Mesendoderm (in vitro differentiated cells): ENCODE measurements around the gene FASTKD1.
"Not testable (repeated sequence)": the region's sequence is repeated elsewhere in the genome, so short reads cannot be mapped to it uniquely, and the experiment has no call there.

Experiments used
- DNase-seq: peaks from one replicate; pipeline ENCODE4 v3.0.0; 2013
- H2AK5ac ChIP-seq: 2 replicates; pipeline ENCODE4 v1.6.1; 2013; ENCODE audit warnings: low read length, inconsistent platforms
- H2BK120ac ChIP-seq: 2 replicates; pipeline ENCODE4 v1.6.1; 2013; ENCODE audit warnings: low read depth, mild to moderate bottlenecking, low read length, moderate library complexity, mixed read lengths
- H2BK15ac ChIP-seq: replicated peaks from 2 replicates; pipeline ENCODE4 v1.6.1; 2013; ENCODE audit warnings: low read depth, mild to moderate bottlenecking, moderate library complexity
- H2BK5ac ChIP-seq: 2 replicates; pipeline ENCODE4 v1.6.1; 2013; ENCODE audit warnings: low read length, inconsistent platforms
- H3K18ac ChIP-seq: 2 replicates; pipeline ENCODE4 v1.6.1; 2013; ENCODE audit warnings: mild to moderate bottlenecking, low read length, mixed read lengths
- H3K23ac ChIP-seq: one replicate; pipeline ENCODE4 v1.6.1; 2013; ENCODE audit warnings: low read length
- H3K27ac ChIP-seq: 2 replicates; pipeline ENCODE4 v1.5.1; 2013; ENCODE audit warnings: low read depth, mild to moderate bottlenecking, inconsistent platforms, low read length, moderate library complexity
- H3K27me3 ChIP-seq: 2 replicates; pipeline ENCODE4 v1.6.1; 2013; ENCODE audit warnings: low read length, control low read depth, mild to moderate bottlenecking, inconsistent platforms; ENCODE audit not compliant: insufficient read depth, poor library complexity
- H3K36me3 ChIP-seq: 2 replicates; pipeline ENCODE4 v1.6.1; 2013; ENCODE audit warnings: low read length, inconsistent platforms; ENCODE audit not compliant: control insufficient read depth, insufficient read depth
- H3K4ac ChIP-seq: one replicate; pipeline ENCODE4 v1.6.1; 2013; ENCODE audit warnings: low read depth, mild to moderate bottlenecking, low read length, moderate library complexity
- H3K4me1 ChIP-seq: 2 replicates; pipeline ENCODE4 v1.6.1; 2013; ENCODE audit warnings: low read depth, low read length, inconsistent platforms; ENCODE audit not compliant: control insufficient read depth
- H3K4me2 ChIP-seq: 2 replicates; pipeline ENCODE4 v1.6.1; 2013; ENCODE audit warnings: low read length
- H3K4me3 ChIP-seq: 2 replicates; pipeline ENCODE4 v1.5.1; 2013; ENCODE audit warnings: mild to moderate bottlenecking, low read length
- H3K56ac ChIP-seq: one replicate; pipeline ENCODE4 v1.6.1; 2013; ENCODE audit warnings: low read length
- H3K79me1 ChIP-seq: 2 replicates; pipeline ENCODE4 v1.6.1; 2013; ENCODE audit warnings: low read length, inconsistent platforms
- H3K79me2 ChIP-seq: 2 replicates; pipeline ENCODE4 v1.6.1; 2013; ENCODE audit warnings: mild to moderate bottlenecking, low read length; ENCODE audit not compliant: control insufficient read depth, insufficient read depth
- H3K9ac ChIP-seq: 2 replicates; pipeline ENCODE4 v1.6.1; 2013; ENCODE audit warnings: low read length, inconsistent platforms
- H4K5ac ChIP-seq: one replicate; pipeline ENCODE4 v1.6.1; 2013; ENCODE audit warnings: low read length
- H4K8ac ChIP-seq: one replicate; pipeline ENCODE4 v1.6.1; 2013; ENCODE audit warnings: low read depth, mild to moderate bottlenecking, control low read depth, low read length, moderate library complexity
- WGBS: extraction: QIAGEN DNeasy Blood & Tissue Kit; methylation state at CpG from one replicate; pipeline ENCODE4 v1.1.7; 2013; ENCODE audit warnings: low lambda C conversion rate, missing lambda C conversion rate; ENCODE audit not compliant: insufficient coverage; ENCODE audit errors: extremely low coverage; 5-methylcytosine and 5-hydroxymethylcytosine counted together

FASTKD1 gene

GRCh38 chr2:169613876-169614275 lies 40.2 kb upstream of the FASTKD1 start:
- H4K5ac ChIP-seq = no peak overlapping the region
- no peak overlapping the region for H3K27ac ChIP-seq
- DNase-seq = no peak

GRCh38 chr2:169609264-169609663 lies 35.6 kb upstream of the FASTKD1 start:
- H3K23ac ChIP-seq = no peak overlapping the region
- no peak for DNase-seq
- no peak overlapping the region for H3K4me3 ChIP-seq
- H3K4ac ChIP-seq = no peak overlapping the region
- no peak overlapping the region for H3K27ac ChIP-seq
- H3K36me3 ChIP-seq = no peaks in the 10 kb centered on the region
- no peak overlapping the region for H2AK5ac ChIP-seq
- H3K79me1 ChIP-seq = no peaks in the 10 kb centered on the region
- no peak overlapping the region for H3K4me2 ChIP-seq
- H4K8ac ChIP-seq = no peak overlapping the region
- no peak overlapping the region for H3K9ac ChIP-seq
- WGBS = no CpG with 5 or more reads among the region's 2 CpGs
- H3K79me2 ChIP-seq = no peaks in the 10 kb centered on the region
- no peak overlapping the region for H2BK5ac ChIP-seq
- no peaks in the 10 kb centered on the region for H3K27me3 ChIP-seq
- no peak overlapping the region for H2BK120ac ChIP-seq
- no peaks in the 10 kb centered on the region for H3K4me1 ChIP-seq
- no peak overlapping the region for H2BK15ac ChIP-seq
- no peak overlapping the region for H3K56ac ChIP-seq
- no peak overlapping the region for H4K5ac ChIP-seq
- no peak overlapping the region for H3K18ac ChIP-seq

More at GRCh38 chr2:169613876-169614275, 40.2 kb upstream of the FASTKD1 start:
- Histone ChIP-seq H4K8ac (no peak overlapping the region), H2BK15ac (no peak overlapping the region), H2AK5ac (no peak overlapping the region), H3K4me1 (no peaks in the 10 kb centered on the region), H3K36me3 (no peaks in the 10 kb centered on the region), H3K4me2 (no peak overlapping the region), H3K4ac (no peak overlapping the region), H3K9ac (no peak overlapping the region), H3K79me2 (no peaks in the 10 kb centered on the region), H3K79me1 (peaks cover 2% of the 10 kb centered on the region), H3K27me3 (no peaks in the 10 kb centered on the region), H3K4me3 (no peak overlapping the region), H3K56ac (no peak overlapping the region), H3K18ac (no peak overlapping the region), H2BK5ac (no peak overlapping the region), H2BK120ac (no peak overlapping the region), H3K23ac (no peak overlapping the region)
- WGBS = no CpG with 5 or more reads among the region's 2 CpGs

- Histone ChIP-seq H3K18ac (no peak overlapping the region), H3K56ac (no peak overlapping the region), H4K8ac (no peak overlapping the region), H3K79me2 (peaks cover 38% of the 10 kb centered on the region), H2BK120ac (no peak overlapping the region), H4K5ac (no peak overlapping the region), H3K4me2 (no peak overlapping the region), H3K23ac (no peak overlapping the region), H3K9ac (no peak overlapping the region), H3K36me3 (no peaks in the 10 kb centered on the region), H3K27ac (no peak overlapping the region), H3K79me1 (peaks cover 2% of the 10 kb centered on the region), H3K4ac (no peak overlapping the region), H3K4me3 (no peak overlapping the region), H2BK5ac (no peak overlapping the region), H3K4me1 (no peaks in the 10 kb centered on the region), H2BK15ac (no peak overlapping the region), H3K27me3 (no peaks in the 10 kb centered on the region), H2AK5ac (no peak overlapping the region)
- DNase-seq = no peak
Observed at GRCh38 chr2:169599568-169599967, 25.9 kb upstream of the FASTKD1 start.

- Histone ChIP-seq H3K23ac (no peak overlapping the region), H3K36me3 (no peaks in the 10 kb centered on the region), H3K27me3 (no peaks in the 10 kb centered on the region)
Observed at GRCh38 chr2:169598982-169599381, 25.3 kb upstream of the FASTKD1 start.

GRCh38 chr2:169596546-169596945 lies 22.9 kb upstream of the FASTKD1 start:
- DNase-seq, H2BK120ac ChIP-seq, H3K4me2 ChIP-seq, H4K8ac ChIP-seq, H3K18ac ChIP-seq, H3K79me1 ChIP-seq, H2BK5ac ChIP-seq, H3K9ac ChIP-seq, H2BK15ac ChIP-seq, H3K23ac ChIP-seq, H3K27me3 ChIP-seq, H3K27ac ChIP-seq, H3K56ac ChIP-seq, H2AK5ac ChIP-seq, H4K5ac ChIP-seq, H3K36me3 ChIP-seq, H3K4me1 ChIP-seq, H3K4ac ChIP-seq, H3K4me3 ChIP-seq: not testable (repeated sequence)
- WGBS = no CpG with 5 or more reads among the region's 7 CpGs
- H3K79me2 ChIP-seq = peaks cover 47% of the 10 kb centered on the region

More at GRCh38 chr2:169598982-169599381, 25.3 kb upstream of the FASTKD1 start:
- Histone ChIP-seq H4K5ac (no peak overlapping the region), H3K27ac (no peak overlapping the region), H2BK5ac (no peak overlapping the region), H3K4me1 (no peaks in the 10 kb centered on the region), H3K79me1 (peaks cover 2% of the 10 kb centered on the region), H3K9ac (no peak overlapping the region), H2BK120ac (no peak overlapping the region), H4K8ac (no peak overlapping the region), H3K4ac (no peak overlapping the region), H3K56ac (no peak overlapping the region), H2AK5ac (no peak overlapping the region), H3K4me2 (no peak overlapping the region), H2BK15ac (no peak overlapping the region), H3K79me2 (peaks cover 38% of the 10 kb centered on the region), H3K18ac (no peak overlapping the region), H3K4me3 (no peak overlapping the region)
- DNase-seq = no peak
- WGBS = 100% methylated on average over 1 of the region's 2 CpGs

GRCh38 chr2:169590804-169591203 lies 17.1 kb upstream of the FASTKD1 start:
- WGBS = no CpG with 5 or more reads among the region's 8 CpGs
- Histone ChIP-seq H3K27me3 (no peaks in the 10 kb centered on the region), H4K5ac (no peak overlapping the region), H3K27ac (no peak overlapping the region), H3K4ac (no peak overlapping the region), H3K56ac (no peak overlapping the region), H3K9ac (no peak overlapping the region), H2BK5ac (no peak overlapping the region), H2BK120ac (no peak overlapping the region), H3K4me2 (no peak overlapping the region), H3K4me3 (no peak overlapping the region), H3K36me3 (no peaks in the 10 kb centered on the region), H2BK15ac (no peak overlapping the region), H3K23ac (no peak overlapping the region), H3K79me2 (peaks cover 62% of the 10 kb centered on the region), H3K18ac (no peak overlapping the region), H4K8ac (no peak overlapping the region), H2AK5ac (no peak overlapping the region), H3K4me1 (peaks cover 3% of the 10 kb centered on the region), H3K79me1 (no peaks in the 10 kb centered on the region)
- DNase-seq = no peak
